DOHH2 (cell line): ENCODE data around the gene SPRING1.

Experiments
- EZH2phosphoT487 ChIP-seq: fragments of 200-600 bp; sonication (generic); IDR thresholded peaks from 2 replicates; pipeline ENCODE4 v1.6.1; 2017; ENCODE audit warnings: borderline replicate concordance, mild to moderate bottlenecking, antibody characterized with exemption, low read length, moderate library complexity, mixed read lengths
- TF ChIP-seq, protein P1 (sequence below): fragments of 200-600 bp; sonication (generic); IDR thresholded peaks from one replicate; pipeline ENCODE4 v1.5.1; 2014; ENCODE audit warnings: antibody characterized with exemption, mild to moderate bottlenecking, low read depth, low read length; ENCODE audit not compliant: poor library complexity, severe bottlenecking

GRCh38 chr12:116700066-116700465 is 37.8 kb downstream of the SPRING1 start:
- TF ChIP-seq, protein P1, sequence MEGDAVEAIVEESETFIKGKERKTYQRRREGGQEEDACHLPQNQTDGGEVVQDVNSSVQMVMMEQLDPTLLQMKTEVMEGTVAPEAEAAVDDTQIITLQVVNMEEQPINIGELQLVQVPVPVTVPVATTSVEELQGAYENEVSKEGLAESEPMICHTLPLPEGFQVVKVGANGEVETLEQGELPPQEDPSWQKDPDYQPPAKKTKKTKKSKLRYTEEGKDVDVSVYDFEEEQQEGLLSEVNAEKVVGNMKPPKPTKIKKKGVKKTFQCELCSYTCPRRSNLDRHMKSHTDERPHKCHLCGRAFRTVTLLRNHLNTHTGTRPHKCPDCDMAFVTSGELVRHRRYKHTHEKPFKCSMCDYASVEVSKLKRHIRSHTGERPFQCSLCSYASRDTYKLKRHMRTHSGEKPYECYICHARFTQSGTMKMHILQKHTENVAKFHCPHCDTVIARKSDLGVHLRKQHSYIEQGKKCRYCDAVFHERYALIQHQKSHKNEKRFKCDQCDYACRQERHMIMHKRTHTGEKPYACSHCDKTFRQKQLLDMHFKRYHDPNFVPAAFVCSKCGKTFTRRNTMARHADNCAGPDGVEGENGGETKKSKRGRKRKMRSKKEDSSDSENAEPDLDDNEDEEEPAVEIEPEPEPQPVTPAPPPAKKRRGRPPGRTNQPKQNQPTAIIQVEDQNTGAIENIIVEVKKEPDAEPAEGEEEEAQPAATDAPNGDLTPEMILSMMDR, result no peak
- TF ChIP-seq EZH2phosphoT487, result no peak
